CD4-positive, alpha-beta T cell treated with Interleukin-15 for 4 hours (primary cell): ENCODE data around the gene PIPOX.

Source experiments
- DNase-seq: peaks from one replicate; pipeline ENCODE4 v3.0.0-alpha.2; 2020; ENCODE audit warnings: low spot score

PIPOX gene

DNA sequence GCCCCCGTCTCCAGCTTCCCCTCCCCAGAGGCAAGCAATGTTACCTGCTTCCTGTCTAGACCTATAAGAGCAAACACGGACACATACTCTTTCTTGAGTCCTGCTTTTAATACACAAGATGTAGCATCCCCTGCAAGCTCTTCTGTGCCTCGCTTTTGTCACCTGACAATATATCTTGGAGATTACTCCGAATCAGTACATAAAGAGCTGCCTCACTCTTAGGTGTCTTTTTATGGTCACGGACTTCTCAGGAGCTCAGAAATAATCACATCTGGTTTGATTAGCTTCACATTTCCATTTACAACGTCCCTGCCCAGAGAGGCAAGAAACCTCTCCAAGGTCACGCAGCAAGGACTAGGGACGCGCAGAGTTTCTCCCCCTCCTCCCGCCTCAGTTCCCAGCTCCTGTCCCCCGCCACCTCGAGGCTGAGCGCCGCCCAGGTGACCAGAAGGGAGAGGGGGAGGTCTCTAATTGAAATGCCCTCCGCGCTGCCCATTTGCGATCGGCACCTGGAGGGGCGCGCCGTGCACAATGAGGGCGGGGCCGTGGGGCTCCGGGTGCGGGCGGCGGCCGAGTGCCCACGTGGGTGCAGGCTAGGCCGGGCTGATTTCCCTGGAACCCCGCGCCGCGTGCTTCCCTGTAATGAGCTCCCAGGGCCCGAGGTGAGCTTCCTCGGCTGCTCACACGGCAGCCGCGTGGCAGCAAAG lies 23.3 kb upstream of the PIPOX start:
- no peak for DNase-seq

DNA sequence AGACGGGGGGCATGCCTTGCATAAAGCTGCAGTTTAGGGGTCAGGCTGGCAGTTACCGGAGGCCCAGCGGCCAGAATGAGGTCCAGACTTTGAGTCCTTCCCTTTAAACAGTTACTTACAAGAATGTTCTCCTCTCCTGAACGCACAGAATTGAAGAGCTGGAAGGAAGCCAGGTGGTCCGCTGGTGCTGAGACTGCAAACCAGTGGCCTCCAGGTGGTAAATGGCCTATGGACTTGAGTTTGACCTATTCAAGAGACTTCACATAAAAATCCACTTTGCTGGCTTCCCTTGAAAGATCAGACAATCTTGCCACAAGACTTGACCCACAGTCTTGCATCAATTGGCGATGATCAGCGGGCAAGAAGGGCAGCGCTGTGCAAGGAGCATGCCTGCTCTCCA lies 22.4 kb upstream of the PIPOX start:
- DNase-seq = no peak

DNA sequence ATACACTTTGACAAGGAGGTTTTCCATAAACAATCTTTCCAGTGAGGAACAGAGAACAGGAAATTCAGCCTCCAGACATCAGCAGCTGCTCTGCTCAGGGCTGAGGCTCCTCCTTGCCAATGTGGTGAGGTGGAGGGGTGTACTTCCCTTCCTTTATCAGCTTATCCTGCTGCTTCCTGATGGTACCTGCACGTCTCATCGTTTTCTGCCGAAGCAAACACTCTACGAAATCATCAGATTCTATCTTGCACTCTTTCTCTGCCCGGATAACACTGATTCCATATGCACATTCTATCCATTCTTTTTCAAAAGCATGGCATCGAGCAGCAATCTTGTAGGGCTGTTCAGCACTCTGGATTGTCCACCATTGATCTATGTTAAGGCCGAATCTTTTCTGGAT lies 21.7 kb upstream of the PIPOX start:
- DNase-seq = no peak

DNA sequence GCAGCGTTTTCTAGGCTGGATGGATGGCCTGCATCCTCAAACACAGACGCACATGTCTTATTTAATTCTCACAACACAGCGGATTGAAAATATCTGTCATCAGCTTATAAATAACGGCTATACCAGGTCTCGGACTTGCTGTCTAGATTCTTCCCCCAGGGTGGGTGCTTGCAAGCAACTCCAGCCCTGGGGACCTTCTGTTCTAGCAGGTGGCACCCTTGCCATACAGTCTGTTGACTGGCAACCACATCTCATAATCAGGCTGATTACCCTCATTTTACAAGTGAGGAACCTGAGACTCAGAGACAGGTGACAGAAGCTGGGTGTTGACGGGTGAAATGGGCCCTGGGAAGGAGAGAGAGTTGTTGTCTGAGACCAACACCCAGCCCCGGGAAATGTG lies 20.9 kb upstream of the PIPOX start:
- DNase-seq = no peak

DNA sequence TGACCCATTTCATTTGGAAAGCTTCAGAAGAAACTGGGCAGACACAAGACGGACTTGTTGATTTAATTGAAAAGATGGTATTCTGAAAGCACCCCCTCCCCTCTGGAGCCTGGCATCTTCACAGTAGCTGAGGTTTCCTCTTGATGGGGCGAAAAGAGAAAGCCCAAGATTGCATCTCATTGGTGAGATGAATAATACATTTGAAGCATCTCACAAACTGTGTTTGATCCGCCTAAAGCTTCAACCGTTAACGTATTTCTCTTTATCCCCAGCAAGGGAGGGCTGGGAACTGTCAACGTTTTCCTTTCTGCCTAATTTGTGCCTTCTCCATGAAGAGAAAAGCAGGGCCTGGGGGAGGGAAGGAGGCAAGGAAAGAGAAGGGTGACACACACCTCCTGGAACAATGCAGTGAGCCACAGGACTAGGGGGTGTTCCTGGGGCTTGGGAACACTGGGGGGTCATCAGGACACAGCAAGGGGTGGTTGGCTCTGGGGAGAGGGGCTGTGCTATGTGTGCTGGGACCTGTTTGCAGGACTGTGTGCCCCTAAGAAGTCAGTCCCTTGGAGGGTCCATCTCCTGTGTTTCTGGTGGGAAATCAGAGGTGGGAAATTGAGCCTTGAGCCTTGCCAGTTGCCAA lies 18.5 kb upstream of the PIPOX start:
- DNase-seq = no peak

DNA sequence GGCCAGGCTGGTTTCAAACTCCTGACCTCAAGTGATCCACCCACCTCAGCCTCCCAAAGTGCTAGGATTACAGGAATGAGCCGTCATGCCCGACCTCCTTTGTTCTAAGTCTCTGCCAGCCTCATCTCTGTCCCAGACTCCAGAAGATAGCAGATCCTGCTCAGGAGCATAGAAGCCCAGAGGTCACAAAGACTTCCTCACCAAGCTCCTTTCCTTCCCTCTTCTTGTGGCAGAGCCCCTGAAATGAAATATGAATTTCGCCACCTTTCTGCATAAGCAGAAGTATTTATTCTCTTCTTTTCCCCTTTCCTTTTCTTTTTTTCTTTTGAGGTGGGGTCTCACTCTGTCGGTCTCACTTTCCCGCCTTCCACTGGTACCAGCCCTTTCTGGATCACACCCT lies 11.5 kb upstream of the PIPOX start:
- no peak for DNase-seq

DNA sequence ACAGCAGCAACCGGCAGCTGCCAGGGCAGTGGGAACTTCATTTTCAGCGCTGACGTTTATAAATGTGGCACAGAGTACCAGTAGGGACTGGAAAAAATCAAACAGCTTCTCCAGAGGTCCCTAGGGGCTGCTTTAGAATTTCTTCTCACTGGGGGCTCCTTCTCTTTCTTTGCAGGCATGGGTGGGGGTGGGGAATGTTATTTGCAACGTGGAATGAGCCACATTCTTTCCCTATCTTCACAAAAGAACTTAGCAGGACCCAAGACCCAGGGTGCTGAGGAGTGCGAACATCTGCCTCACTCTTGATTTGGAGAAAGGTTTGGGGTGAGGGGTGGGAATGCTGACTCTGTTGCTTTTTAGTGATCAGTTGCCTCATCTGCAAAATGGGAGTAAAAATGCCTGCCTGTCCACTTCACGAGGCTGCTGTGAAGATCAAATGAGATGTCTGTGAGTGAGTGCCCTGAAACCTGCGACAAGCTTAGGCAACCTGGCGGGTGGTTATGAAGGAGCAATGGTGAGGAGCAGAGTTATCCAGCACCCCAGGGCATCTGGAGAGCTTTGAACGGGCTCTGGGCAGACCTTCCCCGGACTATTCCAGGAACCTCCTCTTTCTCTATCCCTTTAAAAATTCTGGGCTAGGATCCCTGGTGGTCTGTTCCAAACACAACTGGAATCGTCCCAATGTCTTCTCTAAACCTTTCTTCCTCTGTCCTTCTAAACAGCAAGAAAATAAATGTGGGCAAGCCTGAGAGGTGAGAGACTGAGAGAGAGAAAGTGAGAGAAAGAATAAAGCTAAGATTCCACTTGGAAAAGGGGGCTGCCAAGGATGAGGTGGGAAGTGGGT lies 10.7 kb upstream of the PIPOX start:
- no peak for DNase-seq

DNA sequence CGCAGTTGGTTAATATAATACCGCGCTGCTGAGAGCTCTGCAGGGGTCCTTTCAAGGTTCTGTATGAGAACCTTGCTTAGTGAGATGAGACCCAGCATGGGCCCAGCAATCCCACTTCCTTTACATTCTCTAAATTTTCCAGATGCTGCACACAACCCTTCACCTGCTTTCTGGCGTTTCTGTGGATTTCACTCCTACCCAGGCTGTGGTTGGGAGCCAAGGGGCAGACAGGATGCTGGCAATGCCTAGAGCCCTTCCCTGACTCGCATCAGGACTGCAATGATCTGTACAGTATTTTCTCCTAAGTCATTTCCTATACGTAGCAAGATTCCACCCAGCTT lies 10.1 kb upstream of the PIPOX start:
- no peak for DNase-seq

DNA sequence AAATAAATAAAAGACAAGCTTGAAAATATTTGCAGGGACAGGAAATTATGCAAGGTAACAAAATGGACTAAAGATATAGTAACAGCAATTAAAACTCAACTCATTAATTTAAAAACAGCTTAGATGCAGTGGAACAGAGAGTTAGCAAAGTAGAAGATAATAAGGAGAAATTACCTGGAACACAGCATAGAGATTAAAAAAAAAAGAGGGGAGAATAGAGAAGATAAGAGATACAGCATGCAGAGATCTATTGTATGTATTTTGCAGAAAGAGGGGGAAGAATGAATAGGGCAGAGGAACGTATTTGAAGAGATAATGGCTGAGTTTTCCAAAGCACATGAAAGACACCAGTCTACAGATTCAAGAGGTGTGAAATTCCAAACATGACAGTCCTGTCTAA lies 8.4 kb upstream of the PIPOX start:
- DNase-seq = no peak

DNA sequence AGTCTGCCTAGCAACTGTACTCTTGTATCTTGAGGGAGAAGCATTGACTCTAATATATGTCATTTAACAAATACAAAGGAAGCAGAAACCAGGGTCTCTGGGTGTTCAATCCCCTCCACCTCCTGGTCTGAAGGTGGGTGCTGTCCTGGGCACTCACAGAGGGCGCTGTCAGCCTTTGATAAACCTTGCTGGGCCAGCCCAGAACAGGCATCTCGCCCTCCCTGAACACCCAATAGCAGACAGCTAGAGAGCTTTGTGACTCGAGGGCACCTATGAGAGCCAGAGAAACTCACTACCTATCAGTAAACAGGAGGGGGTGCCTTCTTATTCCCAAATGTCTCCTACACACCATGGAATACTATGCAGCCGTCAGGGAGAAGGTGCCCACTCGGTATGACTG lies 6.4 kb upstream of the PIPOX start:
- DNase-seq = no peak

DNA sequence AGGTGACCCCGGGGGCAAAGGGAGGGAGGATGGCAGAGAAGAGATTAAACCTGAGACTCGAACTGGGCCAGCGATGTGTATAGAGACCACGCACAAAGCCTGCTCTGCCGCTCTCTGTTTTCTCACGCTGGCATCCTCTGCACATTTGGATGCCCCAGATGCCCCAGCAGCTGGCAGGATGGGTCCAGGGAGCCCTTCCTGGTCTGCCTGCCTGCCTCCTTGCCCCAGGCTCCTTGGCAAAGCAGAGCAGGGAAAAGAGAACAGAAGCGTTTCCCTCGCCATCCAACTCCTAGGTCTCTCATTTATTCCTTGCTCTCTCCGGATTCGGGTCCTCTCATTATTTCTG lies 5.2 kb upstream of the PIPOX start:
- no peak for DNase-seq

DNA sequence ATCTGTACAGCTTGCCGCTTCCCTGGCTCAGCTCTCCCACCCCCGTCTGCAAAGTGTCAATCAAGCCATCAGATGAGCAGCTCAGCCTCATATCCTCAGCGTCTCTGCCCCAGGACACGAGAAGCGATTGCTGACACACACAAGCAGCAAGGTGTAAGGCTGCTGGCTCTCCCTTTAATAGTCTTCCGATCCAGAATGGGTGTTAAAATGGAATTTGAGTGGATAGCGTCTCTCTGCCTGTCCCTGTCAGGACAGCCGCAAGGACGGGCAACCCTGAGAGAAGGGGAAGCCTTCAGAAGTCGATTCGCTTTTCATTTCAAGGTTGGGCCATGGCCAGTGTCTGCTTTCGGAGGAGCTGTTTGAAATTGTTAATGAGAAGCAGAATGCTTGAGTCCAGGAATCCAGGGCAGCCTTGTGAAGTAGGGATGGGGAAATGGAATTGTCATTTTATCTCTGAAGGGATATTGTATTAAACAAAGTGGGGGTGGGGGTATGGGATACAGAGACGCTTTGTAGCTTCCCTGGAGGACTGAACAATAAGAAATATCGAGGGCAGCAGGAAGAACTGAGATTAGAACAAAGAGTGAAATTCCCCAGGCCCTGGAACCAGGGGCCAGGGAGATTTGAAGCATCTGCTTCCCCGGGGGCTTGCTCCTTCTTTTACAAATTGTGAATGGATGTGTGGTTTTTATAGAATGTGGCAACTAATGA lies 4.7 kb upstream of the PIPOX start:
- no peak for DNase-seq

DNA sequence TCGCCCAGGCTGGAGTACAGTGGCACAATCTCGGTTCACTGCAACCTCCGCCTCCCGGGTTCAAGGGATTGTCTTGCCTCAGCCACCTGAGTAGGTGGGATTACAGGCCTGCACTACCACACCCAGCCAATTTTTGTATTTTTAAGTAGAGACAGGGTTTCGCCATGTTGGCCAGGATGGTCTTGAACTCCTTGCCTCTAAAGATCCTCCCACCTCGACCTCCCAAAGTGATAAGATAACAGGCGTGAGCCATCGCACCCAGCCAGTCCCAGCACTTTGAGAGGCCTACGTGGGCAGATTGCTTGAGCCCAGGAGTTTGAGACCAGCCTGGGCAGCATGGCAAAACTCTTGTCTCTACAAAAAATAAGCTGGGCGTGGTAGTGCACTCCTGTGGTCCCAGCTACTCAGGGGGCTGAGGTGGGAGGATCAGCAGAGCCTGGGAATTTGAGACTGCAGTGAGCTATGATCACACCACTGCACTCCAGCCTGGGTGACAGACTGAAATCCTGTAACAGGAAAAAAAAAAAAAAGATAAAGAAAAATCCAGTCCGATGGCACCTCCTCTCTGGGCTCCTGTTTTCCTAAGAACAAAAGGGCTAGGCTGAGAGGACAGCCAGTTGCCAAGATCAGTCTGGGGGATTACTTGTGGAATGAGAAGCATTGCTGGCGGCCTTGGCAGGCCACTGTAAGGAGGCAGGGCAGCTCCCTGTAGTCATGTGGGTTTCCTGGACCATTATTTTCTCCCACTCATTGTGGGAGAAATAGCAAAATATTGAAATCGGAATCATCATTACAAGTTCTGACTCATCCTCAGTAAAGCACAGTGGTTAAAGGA lies 3.0 kb upstream of the PIPOX start:
- no peak for DNase-seq

DNA sequence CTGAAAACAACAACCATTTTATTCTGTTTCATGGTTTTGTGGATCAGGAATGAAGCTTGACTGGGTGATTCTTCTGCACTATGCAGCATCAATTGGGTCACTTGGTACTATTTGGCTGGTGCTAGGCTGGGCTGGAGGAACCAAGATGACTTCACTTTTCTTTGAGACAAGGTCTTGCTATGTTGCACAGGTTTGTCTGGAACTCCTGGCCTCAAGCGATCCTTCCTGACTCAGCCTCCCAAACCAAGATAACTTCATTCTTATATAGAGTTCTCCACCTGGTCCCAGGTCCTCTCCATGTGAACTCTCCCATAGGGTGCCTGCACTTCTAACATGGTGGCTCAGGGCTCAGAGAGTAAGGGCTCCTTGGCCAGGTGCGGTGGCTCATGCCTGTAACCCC lies 1.9 kb upstream of the PIPOX start:
- no peak for DNase-seq

DNA sequence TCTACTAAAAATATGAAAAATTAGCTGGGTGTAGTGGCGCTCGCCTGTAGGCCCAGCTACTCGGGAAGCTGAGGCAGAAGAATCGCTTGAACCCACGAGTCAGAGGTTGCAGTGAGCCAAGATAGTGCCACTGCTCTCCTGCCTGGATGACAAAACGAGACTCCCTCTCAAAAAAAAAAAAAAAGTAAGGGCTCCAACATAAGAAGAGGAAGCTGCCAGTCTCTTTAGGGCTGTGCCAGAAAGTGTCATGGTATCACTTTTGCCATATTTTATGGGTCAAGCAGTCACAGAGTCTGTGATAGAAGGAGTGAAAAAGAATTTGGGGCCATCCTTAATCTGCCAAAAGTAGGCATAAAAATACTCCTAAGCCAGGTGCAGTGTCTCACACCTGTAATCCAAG lies 1.4 kb upstream of the PIPOX start:
- no peak for DNase-seq

DNA sequence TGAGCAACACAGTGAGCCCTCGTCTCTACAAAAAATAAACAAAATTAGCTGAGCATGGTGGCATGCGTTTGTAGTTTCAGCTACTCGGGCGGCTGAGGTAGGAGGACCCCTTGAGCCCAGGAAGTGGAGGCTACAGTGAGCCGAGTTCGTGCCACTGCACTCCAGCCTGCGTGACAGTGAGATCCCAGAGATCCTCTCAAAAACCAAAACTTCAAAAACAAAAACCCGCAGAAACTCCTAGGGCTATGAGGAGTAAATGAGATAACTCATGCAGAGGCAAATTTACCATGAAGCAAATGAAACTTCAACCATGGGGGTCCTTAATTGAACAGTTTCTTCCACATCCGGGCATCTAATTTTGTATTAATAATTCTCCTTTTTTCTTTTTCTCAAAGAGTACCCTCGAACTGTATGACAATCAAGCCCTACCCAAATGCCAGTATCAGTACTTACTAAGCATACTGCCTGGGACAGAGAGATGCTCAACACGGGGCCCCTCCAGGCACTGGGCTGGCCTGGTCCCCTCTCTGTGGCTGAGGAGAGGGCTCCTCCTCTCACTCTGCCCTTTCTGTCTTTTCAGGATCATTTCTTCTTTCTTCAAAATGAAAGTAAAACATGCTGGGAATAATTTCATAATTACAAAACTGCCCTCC lies 789 bp upstream of the PIPOX start:
- no peak for DNase-seq

DNA sequence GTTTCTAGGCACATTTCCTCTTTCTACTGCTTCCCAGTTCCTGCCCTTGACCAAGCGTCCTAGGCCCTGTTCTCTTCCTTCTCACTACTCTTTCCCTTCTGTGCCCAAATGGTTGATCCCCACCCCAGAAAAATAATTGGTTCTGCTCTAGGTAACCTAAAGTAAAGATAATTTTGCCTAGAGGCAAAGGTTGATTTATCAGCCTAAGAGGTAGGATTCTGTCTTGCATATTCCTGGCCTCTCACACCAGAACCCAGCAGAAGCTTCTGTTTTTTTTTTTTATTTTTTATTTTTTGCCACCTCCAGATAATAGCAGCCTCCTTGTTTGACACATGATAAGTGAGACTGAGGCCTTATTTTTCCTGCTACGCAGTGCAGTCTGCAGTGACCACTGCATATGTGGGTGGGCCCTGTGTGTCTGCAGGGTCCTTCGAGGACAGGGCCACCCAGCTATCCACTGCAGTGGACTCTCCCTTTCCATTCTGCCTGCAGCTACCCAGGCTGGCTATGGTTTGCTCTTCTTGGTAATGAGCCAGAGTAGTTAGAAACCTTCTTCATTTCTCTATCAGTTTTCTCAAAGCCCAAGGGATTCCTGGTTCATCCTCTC lies 701 bp downstream of the PIPOX start:
- DNase-seq = no peak

DNA sequence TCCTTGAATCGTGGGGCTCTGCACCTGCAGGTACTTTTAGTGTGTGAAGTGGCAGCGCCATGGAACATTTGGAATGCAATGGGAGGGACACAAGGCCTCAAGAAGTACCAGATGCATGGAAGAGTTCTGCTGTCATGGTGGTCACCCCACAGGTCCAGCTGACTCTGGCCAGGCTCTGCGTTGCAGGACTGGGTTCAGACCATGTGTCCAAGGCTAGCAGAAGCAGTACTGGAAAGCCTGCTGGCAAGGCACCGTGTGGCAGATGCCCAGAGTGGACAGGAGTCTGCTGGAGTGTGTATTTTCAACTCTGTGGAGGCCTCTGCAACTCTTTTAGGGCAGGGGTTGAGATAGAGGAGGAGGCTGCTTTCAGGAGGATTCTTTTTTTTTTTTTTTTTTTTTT lies 2.1 kb downstream of the PIPOX start:
- DNase-seq = no peak

DNA sequence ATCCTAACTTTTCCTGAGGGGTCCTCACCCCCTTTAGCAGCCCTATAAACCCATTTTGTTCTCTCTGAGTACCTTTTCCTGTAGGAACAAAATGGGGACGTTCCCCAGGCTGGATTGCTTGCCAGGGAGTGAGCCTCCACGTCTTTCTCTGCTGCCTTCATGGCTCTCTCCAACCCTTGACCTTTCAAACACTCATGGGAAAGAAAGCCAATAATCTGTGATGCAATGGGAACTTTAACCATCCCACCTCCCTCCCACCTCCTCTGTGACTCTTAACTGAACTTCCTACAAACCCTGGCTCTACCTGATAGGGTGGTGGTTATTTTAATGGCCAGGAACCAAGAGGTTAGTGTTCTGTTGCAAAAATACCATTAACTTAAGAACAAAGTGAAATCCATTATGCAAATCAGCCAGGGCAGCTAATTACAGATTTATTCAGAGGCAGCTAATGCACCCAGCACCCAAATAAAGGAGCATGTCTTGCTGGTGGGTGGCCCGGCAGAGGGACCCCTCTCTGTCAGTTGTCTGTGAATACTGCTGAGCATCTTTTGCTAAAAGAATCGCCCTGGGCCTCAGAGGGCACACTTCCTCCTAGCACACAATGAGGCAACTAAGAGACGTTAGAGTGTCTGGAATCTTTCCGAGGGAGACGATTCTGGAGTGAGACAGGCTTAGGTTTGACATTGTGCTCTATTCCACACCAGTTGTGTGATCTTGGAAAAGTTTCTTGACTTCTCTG lies 3.0 kb downstream of the PIPOX start:
- DNase-seq = no peak

DNA sequence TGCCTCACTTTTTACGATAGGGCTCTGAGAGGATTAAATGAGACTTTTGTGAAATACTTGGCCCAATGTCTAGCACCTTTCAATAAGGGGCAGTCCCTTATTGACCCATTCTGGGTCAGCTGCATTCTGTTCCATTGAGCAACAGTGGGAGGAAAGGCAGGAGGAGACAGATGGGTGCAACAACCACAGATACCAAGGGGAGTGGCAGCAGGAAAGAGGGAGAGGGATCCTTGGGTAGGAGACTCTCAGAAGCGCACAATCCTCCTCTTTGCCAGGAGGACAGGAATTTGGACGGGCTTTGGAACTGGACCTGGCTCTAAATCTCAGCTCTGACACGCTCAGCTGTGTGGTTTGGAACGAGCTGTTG lies 3.5 kb downstream of the PIPOX start:
- no peak for DNase-seq
